ENCODE data around the gene FAM47E. TPM values are rescaled to one million over a fixed set of nuclear protein-coding genes. Genes with fewer than 3 reads are reported as not detected.
A peak's percentile ranks its signal among the peaks of the same experiment; 100 is the strongest.

The FAM47E gene, protein sequence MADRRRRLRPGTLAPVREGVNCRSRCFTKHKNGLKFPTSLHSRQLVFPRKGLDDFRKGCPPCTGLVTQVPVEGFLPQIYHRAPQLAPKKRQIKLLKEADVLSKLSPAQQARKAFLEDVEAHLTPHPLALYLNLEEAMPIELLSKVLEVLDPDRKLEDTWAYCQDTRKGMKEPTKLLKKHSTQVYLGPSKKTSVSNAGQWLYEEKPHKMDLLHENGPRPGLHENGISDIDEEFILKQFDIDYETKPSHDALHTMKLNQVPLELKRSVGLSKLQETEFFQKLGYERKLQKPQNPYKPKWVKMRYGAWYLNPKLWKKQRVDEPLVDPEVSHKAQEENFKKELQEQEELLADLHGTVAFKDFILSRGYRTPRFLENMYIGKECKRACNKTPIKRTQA
- 0.41 TPM for polyA plus RNA-seq (2013, experiment 1 of 2)
- polyA plus RNA-seq (2013, experiment 2 of 2): 0.31 TPM

- H3K36me3 ChIP-seq (ENCODE audit: control insufficient read depth, insufficient read depth, low read length): no peaks in the 10 kb centered on the region
- H3K27me3 ChIP-seq (ENCODE audit: insufficient read depth, low read length, poor library complexity): no peaks in the 10 kb centered on the region
- H3K4me2 ChIP-seq (ENCODE audit: low read length): peak within 1 kb of the TSS; percentile 34
- no peak within 1 kb of the TSS for H4K8ac ChIP-seq (ENCODE audit: low read depth, low read length)
- no peak within 1 kb of the TSS for H3K4ac ChIP-seq (ENCODE audit: low read depth, low read length)
- H3K79me2 ChIP-seq (ENCODE audit: control insufficient read depth, insufficient read depth, low read length): no peaks in the 10 kb centered on the region
- no peak within 1 kb of the TSS for H2BK120ac ChIP-seq (ENCODE audit: low read depth, low read length)
- H2BK15ac ChIP-seq (replicated peaks; ENCODE audit: low read depth): no peak within 1 kb of the TSS
- no peak within 1 kb of the TSS for H3K23ac ChIP-seq (ENCODE audit: low read length)
- H2AK5ac ChIP-seq (ENCODE audit: low read length): no peak within 1 kb of the TSS
- peak; percentile 94 for DNase-seq
- H3K27ac ChIP-seq (ENCODE audit: low read depth, low read length): no peak within 1 kb of the TSS
- peak within 1 kb of the TSS; percentile 24 for H3K4me3 ChIP-seq (ENCODE audit: low read length)
- no peak within 1 kb of the TSS for H2BK5ac ChIP-seq (ENCODE audit: low read length)
- H3K56ac ChIP-seq (ENCODE audit: low read length): peak within 1 kb of the TSS; percentile 71
- peak within 1 kb of the TSS; percentile 21 for H3K9ac ChIP-seq (ENCODE audit: low read length)
- no peak within 1 kb of the TSS for H4K5ac ChIP-seq (ENCODE audit: low read length)
- H3K18ac ChIP-seq (ENCODE audit: low read length): no peak within 1 kb of the TSS
- no peaks in the 10 kb centered on the region for H3K79me1 ChIP-seq (ENCODE audit: low read length)
- WGBS (ENCODE audit: extremely low coverage, insufficient coverage, low lambda C conversion rate): no CpG with 5 or more reads among the region's 68 CpGs
- no peaks in the 10 kb centered on the region for H3K4me1 ChIP-seq (ENCODE audit: control insufficient read depth, low read depth, low read length)
These were observed at the start of gene FAM47E for GRCh38 chr4:76251441-76252270. TSS of gene FAM47E (plus strand) at chr4:76251721. CDS start at chr4:76251747, 26 bp downstream.

GRCh38 chr4:76203541-76203940 lies 48.0 kb upstream of the FAM47E start:
- Histone ChIP-seq H3K23ac (ENCODE audit: low read length) (no peak overlapping the region), H3K36me3 (ENCODE audit: control insufficient read depth, insufficient read depth, low read length) (no peaks in the 10 kb centered on the region), H3K56ac (ENCODE audit: low read length) (no peak overlapping the region), H3K27ac (ENCODE audit: low read depth, low read length) (no peak overlapping the region), H4K5ac (ENCODE audit: low read length) (no peak overlapping the region), H3K4me3 (ENCODE audit: low read length) (no peak overlapping the region), H3K79me2 (ENCODE audit: control insufficient read depth, insufficient read depth, low read length) (no peaks in the 10 kb centered on the region), H2BK120ac (ENCODE audit: low read depth, low read length) (no peak overlapping the region), H3K18ac (ENCODE audit: low read length) (no peak overlapping the region), H2AK5ac (ENCODE audit: low read length) (no peak overlapping the region), H3K79me1 (ENCODE audit: low read length) (no peaks in the 10 kb centered on the region), H3K4me2 (ENCODE audit: low read length) (no peak overlapping the region), H3K27me3 (ENCODE audit: insufficient read depth, low read length, poor library complexity) (no peaks in the 10 kb centered on the region), H2BK5ac (ENCODE audit: low read length) (no peak overlapping the region), H4K8ac (ENCODE audit: low read depth, low read length) (no peak overlapping the region), H2BK15ac (replicated peaks; ENCODE audit: low read depth) (no peak overlapping the region), H3K4ac (ENCODE audit: low read depth, low read length) (no peak overlapping the region), H3K9ac (ENCODE audit: low read length) (no peak overlapping the region), H3K4me1 (ENCODE audit: control insufficient read depth, low read depth, low read length) (no peaks in the 10 kb centered on the region)
- DNase-seq: no peak
- no CpG with 5 or more reads among the region's 4 CpGs for WGBS (ENCODE audit: extremely low coverage, insufficient coverage, low lambda C conversion rate)

DNA sequence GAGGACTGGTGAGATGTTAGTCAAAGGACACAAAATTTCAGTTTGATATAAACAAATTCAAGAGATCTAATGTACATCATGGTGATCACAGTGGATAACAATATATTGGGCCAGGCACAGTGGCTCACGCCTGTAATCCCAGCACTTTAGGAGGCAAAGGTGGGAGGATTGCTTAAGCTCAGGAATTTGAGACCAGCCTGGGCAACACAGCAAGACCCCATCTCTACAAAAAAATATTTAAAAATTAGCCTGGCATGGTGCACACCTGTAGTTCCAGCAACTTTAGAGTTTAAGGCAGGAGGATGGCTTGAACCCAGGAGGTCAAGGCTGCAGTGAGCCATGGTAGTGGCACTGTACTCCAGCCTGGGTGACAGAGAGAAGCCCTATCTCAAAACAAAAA lies 46.6 kb upstream of the FAM47E start:
- DNase-seq: no peak
- no peaks in the 10 kb centered on the region for H3K27me3 ChIP-seq (ENCODE audit: insufficient read depth, low read length, poor library complexity)
- no CpG with 5 or more reads among the region's 1 CpG for WGBS (ENCODE audit: extremely low coverage, insufficient coverage, low lambda C conversion rate)

GRCh38 chr4:76205476-76205875 lies 46.0 kb upstream of the FAM47E start:
- Histone ChIP-seq H3K56ac (ENCODE audit: low read length) (no peak overlapping the region), H3K18ac (ENCODE audit: low read length) (no peak overlapping the region), H2BK120ac (ENCODE audit: low read depth, low read length) (no peak overlapping the region), H3K36me3 (ENCODE audit: control insufficient read depth, insufficient read depth, low read length) (no peaks in the 10 kb centered on the region), H2BK15ac (replicated peaks; ENCODE audit: low read depth) (no peak overlapping the region), H3K4me2 (ENCODE audit: low read length) (no peak overlapping the region), H3K79me1 (ENCODE audit: low read length) (peaks cover 4% of the 10 kb centered on the region), H2AK5ac (ENCODE audit: low read length) (no peak overlapping the region), H3K79me2 (ENCODE audit: control insufficient read depth, insufficient read depth, low read length) (no peaks in the 10 kb centered on the region), H3K27ac (ENCODE audit: low read depth, low read length) (no peak overlapping the region), H3K4me3 (ENCODE audit: low read length) (no peak overlapping the region), H4K8ac (ENCODE audit: low read depth, low read length) (no peak overlapping the region), H3K27me3 (ENCODE audit: insufficient read depth, low read length, poor library complexity) (no peaks in the 10 kb centered on the region), H2BK5ac (ENCODE audit: low read length) (no peak overlapping the region), H3K4ac (ENCODE audit: low read depth, low read length) (no peak overlapping the region), H3K4me1 (ENCODE audit: control insufficient read depth, low read depth, low read length) (no peaks in the 10 kb centered on the region), H3K23ac (ENCODE audit: low read length) (no peak overlapping the region), H4K5ac (ENCODE audit: low read length) (no peak overlapping the region), H3K9ac (ENCODE audit: low read length) (no peak overlapping the region)
- DNase-seq: no peak

More for the DNA sequence above, 46.6 kb upstream of the FAM47E start:
- Histone ChIP-seq H4K5ac (ENCODE audit: low read length) (no peak overlapping the region), H3K18ac (ENCODE audit: low read length) (no peak overlapping the region), H3K79me1 (ENCODE audit: low read length) (peaks cover 4% of the 10 kb centered on the region), H2BK15ac (replicated peaks; ENCODE audit: low read depth) (no peak overlapping the region), H2AK5ac (ENCODE audit: low read length) (no peak overlapping the region), H2BK120ac (ENCODE audit: low read depth, low read length) (no peak overlapping the region), H3K4me2 (ENCODE audit: low read length) (no peak overlapping the region), H3K23ac (ENCODE audit: low read length) (no peak overlapping the region), H3K36me3 (ENCODE audit: control insufficient read depth, insufficient read depth, low read length) (no peaks in the 10 kb centered on the region), H3K4me3 (ENCODE audit: low read length) (no peak overlapping the region), H3K56ac (ENCODE audit: low read length) (no peak overlapping the region), H3K4me1 (ENCODE audit: control insufficient read depth, low read depth, low read length) (no peaks in the 10 kb centered on the region), H3K4ac (ENCODE audit: low read depth, low read length) (no peak overlapping the region), H3K79me2 (ENCODE audit: control insufficient read depth, insufficient read depth, low read length) (no peaks in the 10 kb centered on the region), H3K9ac (ENCODE audit: low read length) (no peak overlapping the region), H2BK5ac (ENCODE audit: low read length) (no peak overlapping the region), H3K27ac (ENCODE audit: low read depth, low read length) (no peak overlapping the region), H4K8ac (ENCODE audit: low read depth, low read length) (no peak overlapping the region)

- WGBS (ENCODE audit: extremely low coverage, insufficient coverage, low lambda C conversion rate): no CpG with 5 or more reads among the region's 7 CpGs
- no peak overlapping the region for H3K18ac ChIP-seq (ENCODE audit: low read length)
These were observed 45.1 kb upstream of the FAM47E start for GRCh38 chr4:76206222-76206942.

More at GRCh38 chr4:76206222-76206942, 45.1 kb upstream of the FAM47E start:
- no peak overlapping the region for H3K4me3 ChIP-seq (ENCODE audit: low read length)
- H2BK5ac ChIP-seq (ENCODE audit: low read length): no peak overlapping the region
- no peak overlapping the region for H2BK120ac ChIP-seq (ENCODE audit: low read depth, low read length)
- H4K8ac ChIP-seq (ENCODE audit: low read depth, low read length): no peak overlapping the region
- no peaks in the 10 kb centered on the region for H3K79me2 ChIP-seq (ENCODE audit: control insufficient read depth, insufficient read depth, low read length)
- no peak overlapping the region for H3K56ac ChIP-seq (ENCODE audit: low read length)
- H3K9ac ChIP-seq (ENCODE audit: low read length): no peak overlapping the region
- no peak overlapping the region for H3K27ac ChIP-seq (ENCODE audit: low read depth, low read length)
- H3K79me1 ChIP-seq (ENCODE audit: low read length): peaks cover 4% of the 10 kb centered on the region
- H3K4me2 ChIP-seq (ENCODE audit: low read length): no peak overlapping the region
- no peak overlapping the region for H2BK15ac ChIP-seq (replicated peaks; ENCODE audit: low read depth)
- H3K23ac ChIP-seq (ENCODE audit: low read length): no peak overlapping the region
- no peaks in the 10 kb centered on the region for H3K36me3 ChIP-seq (ENCODE audit: control insufficient read depth, insufficient read depth, low read length)
- DNase-seq: no peak
- no peak overlapping the region for H3K4ac ChIP-seq (ENCODE audit: low read depth, low read length)
- H2AK5ac ChIP-seq (ENCODE audit: low read length): no peak overlapping the region
- H4K5ac ChIP-seq (ENCODE audit: low read length): no peak overlapping the region
- no peaks in the 10 kb centered on the region for H3K4me1 ChIP-seq (ENCODE audit: control insufficient read depth, low read depth, low read length)
- H3K27me3 ChIP-seq (ENCODE audit: insufficient read depth, low read length, poor library complexity): no peaks in the 10 kb centered on the region

Measured in mesendoderm (in vitro differentiated cells).